Measurements from ENCODE around the gene ZBTB40.

ZBTB40 gene

DNA sequence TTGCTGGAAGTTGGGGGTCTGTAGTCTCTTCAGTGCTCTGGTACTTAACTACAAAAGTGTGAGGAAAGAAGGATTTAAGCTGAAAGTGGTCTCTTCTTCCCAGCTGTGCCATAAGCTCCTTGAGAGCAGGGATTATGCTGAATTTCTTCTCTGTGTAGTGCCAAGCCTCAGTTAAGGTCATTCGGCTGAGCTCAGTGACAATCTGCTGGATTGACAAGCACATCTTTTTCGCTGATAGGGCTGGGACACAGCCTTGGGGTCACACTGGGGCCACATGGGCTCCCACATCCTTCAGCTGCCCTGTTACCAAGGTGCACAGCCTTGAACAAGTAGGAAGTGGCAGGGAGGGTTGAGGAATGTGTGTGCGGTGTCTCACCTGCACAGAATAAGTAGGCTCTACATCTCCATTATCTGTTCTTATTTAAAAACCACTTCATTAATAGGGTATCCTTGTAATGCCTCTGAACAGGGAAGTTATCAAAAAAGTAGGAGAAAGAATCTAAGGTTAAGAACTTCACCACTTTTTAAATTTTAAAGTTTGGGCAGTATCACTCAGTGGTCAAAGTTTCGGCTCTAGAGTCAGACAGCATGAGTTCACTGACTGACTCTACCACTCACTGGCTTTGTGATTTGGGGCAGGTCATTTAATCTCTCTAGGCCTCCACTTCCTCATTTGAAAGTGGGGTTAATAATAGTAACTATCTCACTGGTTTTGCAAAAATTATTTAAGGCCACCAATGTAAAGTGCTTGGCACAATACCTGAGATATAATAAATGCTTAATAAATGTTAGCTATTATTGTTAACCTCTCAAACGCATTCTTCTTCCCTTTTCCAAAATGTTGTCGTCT is 10.3 kb downstream of the ZBTB40 start:
- in situ Hi-C loops (cut with MboI; ENCODE audit: low sequenced_read_pairs): no loop called here

DNA sequence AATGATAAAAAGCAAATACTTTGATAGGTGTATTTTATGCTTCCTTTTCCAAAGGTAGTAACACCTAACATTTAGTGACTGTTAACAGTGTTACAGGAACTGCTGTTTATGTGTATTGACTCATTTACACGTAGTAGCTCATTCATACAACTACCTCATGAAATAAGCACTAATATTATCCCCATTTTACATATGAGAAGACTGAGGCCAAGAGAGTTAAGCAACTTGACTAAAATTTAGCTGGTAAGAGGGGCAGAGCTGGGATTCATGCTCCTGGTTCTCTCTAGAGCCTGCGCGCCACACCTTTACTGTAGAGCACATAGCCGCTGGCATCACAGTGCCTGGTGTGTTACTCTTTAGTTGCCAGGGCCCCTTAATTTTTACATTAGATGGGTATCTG is 11.3 kb downstream of the ZBTB40 start:
- in situ Hi-C loops (cut with MboI; ENCODE audit: low sequenced_read_pairs): no loop called here

DNA sequence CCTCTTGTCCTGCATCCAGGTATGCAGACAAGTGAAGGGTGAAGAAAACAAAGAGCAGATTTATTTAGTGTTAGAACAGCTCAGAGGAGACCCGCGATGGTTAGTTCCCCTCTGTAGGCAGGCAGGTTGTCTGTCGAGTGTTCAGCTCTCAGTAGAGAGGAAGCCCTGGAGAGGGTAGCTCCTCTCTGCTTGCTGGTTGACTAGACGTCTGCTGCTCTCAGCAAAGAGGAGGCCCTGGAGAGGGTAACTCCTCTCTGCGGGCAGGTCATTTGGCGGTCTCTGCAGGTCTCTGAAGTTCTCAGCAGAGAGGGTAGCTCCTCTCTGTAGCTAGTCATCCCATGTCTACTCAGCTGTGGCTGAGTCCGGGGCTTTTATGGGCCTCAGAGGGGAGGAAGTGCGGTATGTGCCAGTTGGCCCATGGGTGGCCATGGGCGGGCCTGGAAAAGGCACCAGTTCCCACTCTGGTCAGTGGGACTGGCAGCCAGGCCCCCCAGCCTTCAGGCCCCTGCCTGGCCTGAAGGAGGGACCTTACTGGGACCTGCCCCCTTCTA is 13.4 kb downstream of the ZBTB40 start:
- in situ Hi-C loops (cut with MboI; ENCODE audit: low sequenced_read_pairs): no loop called here

DNA sequence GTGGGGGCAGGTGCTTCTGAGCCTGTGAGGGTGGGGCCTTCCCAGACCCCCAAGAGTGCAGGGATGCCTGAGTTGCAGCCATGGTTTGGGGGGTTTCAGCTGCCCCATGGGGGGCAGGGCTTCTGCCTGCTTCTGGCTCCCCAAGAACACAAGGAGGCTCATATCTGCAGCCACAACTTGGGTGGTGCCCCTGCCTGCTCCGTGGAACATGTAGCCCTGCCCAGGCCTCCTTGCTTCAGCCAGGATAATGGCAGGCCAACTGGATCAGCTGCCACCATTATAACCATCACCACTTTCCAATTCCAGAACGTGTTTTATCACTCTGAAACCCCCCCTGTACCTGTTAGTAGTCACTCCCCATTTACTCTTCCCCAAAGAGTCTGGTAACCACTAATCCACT is 14.0 kb downstream of the ZBTB40 start:
- in situ Hi-C loops (cut with MboI; ENCODE audit: low sequenced_read_pairs): no loop called here

DNA sequence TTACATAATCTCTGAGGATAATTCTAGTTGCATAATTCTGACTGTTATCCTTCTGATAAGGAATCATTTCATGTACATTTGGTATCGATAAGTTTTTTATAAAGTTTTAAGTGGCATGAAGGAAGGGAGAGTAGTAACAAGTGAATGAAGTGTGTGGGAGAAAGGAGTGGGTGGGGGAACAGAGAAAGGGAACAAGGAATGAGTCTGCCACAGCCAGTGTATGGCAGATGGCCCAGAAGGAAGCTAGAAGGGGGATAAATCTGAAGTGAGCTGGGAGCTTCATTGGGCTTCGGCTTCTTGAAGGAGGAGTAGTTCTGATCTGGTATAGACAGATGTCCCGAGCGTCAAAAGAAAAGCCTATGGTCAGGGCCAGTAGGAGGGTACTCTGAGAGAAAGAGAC is 18.6 kb downstream of the ZBTB40 start:
- in situ Hi-C loops (cut with MboI; ENCODE audit: low sequenced_read_pairs): no loop called here

DNA sequence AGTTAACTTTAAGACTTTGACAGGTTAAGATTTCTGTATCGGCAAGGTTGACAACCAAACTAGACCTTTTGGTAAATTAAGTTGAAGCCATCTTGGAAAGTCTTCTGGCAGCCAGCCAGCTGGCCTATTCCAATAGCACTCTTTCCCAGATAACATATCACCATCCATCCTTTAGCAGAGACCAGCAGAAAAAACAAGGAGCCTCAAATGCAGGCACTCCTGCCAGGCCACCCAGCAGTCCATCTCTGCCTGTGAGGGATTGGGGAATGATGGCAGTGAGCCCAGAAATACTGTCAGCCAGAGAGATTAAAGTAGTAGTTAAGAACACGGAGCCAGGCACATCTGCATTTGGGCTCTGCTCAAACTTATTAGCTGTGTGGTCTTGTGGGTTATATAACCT is 19.4 kb downstream of the ZBTB40 start:
- in situ Hi-C loops (cut with MboI; ENCODE audit: low sequenced_read_pairs): no loop called here

DNA sequence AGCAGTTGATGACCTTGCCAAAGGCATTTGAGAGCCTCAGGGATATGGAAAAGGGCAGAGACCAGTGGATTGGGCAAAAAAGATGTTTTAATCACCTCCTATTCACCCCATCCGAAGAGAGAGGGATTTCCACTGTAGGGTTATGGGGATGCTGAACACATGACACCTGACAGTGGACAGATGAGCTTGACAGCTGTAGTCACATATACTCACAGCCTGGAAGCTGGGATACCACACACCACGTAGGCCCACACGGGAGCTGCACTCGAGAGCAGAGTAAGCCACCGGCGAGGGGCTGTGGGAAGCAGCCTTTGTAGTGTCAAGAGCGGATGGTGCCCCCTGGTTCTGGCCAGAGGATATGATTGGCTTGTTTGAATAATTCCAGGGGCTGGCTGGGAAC is 20.0 kb downstream of the ZBTB40 start:
- in situ Hi-C loops (cut with MboI; ENCODE audit: low sequenced_read_pairs): no loop called here

DNA sequence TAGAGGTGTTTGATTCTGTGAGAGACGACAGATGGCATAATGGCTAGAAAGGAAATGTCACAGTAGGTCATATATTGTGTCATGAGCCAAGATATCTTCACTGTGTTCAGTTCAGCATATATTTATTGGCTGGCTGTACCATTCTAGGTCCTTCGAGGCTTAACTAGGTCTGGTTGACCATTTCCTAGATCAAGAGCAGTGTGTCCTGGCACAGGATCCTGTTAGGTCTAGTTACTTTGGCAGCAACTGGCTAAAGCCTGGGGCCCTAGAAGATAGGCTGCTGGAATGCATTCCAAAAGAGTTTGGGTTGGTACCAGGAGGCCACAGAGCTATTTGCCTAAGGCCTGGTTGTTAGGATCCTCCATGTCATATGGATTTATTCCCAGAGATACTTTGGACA is 20.9 kb downstream of the ZBTB40 start:
- in situ Hi-C loops (cut with MboI; ENCODE audit: low sequenced_read_pairs): no loop called here

DNA sequence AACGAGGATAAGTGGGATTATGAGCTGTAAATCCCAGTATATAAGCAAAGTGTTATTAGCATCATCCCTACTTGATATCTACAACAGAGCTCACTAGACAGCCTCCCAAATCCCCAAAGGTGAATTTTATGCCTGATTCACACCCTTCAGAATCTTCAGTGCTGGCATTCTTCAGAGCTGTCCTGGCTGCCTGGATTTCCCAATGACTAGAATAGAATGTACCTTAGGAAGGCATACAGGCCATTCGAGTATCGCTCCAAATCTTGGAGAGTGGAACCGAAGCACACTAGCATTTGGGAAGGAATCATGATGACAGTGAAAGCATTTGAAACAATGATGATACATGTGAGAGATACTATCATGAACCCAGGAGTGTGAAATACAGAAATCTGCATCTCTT is 22.3 kb downstream of the ZBTB40 start:
- in situ Hi-C loops (cut with MboI; ENCODE audit: low sequenced_read_pairs): no loop called here

DNA sequence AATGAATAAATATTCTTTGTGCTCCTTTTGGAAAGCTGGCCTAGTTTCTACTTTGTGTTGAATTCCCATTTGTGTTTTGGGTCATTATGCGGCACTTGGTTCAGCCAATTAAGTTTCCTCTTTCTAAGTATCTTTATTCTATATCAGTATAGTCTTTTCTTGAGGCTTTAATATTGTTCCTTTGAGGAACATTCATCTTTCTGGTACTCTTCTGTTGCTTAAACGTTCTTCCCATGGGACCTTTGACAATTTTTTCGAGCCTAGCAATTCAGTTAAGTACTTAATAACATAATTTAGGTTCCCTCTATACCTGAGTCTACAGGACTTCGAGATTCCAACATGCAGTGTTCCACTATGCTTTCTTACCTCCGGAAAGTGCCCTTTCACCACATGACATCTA is 24.9 kb downstream of the ZBTB40 start:
- in situ Hi-C loops (cut with MboI; ENCODE audit: low sequenced_read_pairs): no loop called here

DNA sequence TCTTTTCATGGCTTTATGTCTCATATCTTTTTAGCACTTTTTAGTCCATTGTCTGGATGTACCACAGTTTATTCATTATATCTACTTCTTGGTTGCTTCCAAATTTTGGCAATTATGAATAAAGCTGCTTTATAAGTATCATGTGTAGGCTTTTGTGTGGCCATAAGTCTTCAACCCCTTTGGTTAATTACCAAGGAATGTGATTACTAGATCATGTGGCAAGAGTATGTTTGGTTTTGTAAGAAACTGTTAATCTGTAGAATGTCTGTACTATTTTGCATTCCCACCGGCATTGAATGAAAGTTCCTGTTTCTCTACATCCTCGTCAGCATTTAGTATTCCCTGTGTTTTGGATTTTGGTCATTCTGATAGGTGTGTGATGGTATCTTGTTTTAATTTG is 31.5 kb downstream of the ZBTB40 start:
- in situ Hi-C loops (cut with MboI; ENCODE audit: low sequenced_read_pairs): no loop called here

DNA sequence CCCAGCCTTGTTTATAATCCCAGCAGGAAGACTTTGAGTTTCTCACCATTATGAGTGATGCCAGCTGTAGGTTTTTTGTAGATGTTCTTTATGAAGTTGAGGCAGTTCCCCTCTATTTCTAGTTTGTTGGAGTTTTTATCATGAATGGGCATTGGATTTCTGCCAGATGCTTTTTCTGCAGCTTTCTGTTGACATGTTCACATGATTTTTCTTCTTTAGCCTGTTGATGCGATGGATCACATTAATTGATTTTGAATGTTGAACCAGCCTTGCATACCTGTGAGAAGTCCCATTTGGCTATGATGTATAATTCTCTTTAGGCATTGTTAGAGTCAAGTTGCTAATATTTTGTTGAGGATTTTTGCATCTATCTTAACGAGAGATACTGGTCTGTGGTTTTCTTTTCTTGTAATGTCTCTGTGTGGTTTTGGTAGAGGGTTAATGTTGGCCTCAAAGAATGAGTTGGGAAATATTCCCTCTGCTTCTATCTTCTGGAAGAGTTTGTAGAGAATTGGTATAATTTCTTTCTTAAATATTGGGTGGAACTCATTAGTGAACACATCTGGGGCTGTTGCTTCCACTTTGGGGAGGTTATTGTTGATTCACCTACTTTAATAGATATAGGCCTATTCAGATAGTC is 33.2 kb downstream of the ZBTB40 start:
- in situ Hi-C loops (cut with MboI; ENCODE audit: low sequenced_read_pairs): no loop called here

DNA sequence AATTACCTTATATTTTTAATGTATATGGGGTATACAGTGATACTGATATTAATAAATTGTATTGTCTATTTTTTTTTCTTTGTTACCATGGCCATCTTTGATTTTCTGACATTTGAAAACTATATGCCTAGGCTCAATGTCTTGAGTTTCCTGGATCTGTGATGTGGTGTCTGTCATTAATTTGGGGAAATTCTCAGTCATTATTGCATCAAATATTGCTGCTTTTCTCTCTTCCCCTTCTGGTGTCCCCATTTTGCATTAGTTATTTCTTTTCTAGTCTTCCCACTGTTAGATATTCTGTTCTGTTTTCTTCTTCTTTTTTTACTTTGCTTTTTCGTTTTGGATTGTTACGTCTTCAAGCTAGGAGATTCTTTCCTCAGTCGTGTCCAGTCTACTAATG is 33.8 kb downstream of the ZBTB40 start:
- in situ Hi-C loops (cut with MboI; ENCODE audit: low sequenced_read_pairs): no loop called here

DNA sequence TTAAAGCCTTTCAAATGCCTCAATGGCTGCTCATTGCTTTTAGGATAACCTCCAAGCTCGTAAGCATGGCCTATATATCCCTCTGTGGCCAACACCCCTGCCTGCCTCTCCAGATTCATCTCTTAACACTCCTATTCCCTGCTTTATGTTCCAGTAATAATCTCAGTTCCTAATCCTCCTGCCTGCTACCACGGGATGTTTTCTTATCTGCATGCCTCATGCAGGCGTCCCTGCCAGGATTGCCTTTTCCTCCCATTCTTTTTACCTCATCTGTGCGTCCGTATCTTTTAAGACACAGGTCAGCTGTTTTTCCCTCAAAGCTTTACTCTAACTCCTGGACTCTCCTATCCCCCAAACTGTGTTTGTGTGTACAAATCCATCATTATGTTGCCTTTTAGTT is 36.1 kb downstream of the ZBTB40 start:
- in situ Hi-C loops (cut with MboI; ENCODE audit: low sequenced_read_pairs): no loop called here

DNA sequence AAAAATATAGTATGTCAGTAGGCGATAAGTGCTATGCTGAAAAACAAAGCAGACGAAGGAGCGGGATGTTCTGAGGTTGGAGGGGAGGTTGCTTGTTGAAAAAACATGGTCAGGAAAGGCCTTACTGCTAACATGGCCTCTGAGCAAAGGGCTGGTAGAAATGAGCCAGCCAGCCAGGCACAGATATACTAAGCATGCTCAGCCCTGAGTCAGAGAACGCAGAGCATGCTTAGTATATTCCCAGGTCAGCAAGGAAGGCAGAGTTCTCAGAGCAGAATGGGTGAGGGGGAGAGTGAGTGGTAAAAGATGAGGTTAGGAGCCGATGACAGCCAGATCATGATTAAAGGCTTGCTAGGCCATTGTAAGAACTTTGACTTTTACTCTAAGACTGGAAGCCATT is 36.7 kb downstream of the ZBTB40 start:
- in situ Hi-C loops (cut with MboI; ENCODE audit: low sequenced_read_pairs): no loop called here

DNA sequence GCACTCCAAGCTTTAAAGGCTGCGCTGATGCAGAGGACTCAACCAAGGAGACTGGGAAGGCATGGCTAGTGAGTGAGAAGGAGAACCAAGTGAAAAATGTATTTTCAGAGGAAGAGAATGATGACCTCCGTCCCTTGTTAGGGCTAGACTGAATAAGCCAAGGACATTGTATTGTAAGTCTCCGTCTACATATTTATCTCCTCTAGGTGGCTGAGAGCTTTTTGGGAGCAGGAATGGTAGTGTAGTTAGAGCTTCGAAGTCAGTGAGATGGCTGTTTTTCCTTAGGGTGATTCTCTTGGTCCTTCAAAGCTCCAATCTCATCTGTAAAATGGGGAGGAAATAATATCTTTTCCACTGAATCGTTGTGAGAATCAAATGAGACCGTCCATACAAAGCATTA is 37.6 kb downstream of the ZBTB40 start:
- in situ Hi-C loops (cut with MboI; ENCODE audit: low sequenced_read_pairs): no loop called here

DNA sequence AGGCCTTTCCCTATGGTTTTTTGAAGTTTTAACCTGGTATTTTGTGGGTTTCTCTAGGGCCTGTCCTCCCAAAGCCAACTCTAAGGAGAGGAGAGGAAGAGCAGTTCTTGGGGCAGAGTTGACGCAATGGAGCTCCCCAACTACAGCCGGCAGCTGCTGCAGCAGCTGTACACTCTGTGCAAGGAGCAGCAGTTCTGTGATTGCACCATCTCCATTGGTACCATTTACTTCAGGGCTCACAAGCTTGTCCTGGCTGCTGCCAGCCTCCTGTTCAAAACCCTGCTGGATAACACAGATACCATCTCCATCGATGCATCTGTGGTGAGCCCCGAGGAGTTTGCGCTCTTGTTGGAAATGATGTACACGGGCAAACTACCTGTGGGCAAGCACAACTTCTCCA is 38.2 kb downstream of the ZBTB40 start:
- in situ Hi-C loops (cut with MboI; ENCODE audit: low sequenced_read_pairs): no loop called here

DNA sequence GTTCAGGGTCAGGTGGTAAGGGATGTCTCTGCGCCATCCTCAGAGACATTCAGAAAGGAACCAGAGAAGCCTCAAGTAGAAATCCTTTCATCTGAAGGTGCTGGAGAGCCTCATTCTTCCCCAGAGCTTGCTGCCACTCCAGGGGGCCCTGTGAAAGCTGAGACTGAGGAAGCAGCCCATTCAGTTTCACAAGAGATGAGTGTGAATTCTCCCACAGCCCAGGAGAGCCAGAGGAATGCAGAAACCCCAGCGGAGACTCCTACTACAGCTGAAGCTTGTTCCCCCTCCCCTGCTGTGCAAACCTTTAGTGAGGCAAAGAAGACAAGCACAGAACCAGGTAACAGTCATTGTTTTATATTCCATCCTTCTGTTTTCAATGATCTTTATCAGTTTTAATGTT is 38.7 kb downstream of the ZBTB40 start:
- in situ Hi-C loops (cut with MboI; ENCODE audit: low sequenced_read_pairs): no loop called here

DNA sequence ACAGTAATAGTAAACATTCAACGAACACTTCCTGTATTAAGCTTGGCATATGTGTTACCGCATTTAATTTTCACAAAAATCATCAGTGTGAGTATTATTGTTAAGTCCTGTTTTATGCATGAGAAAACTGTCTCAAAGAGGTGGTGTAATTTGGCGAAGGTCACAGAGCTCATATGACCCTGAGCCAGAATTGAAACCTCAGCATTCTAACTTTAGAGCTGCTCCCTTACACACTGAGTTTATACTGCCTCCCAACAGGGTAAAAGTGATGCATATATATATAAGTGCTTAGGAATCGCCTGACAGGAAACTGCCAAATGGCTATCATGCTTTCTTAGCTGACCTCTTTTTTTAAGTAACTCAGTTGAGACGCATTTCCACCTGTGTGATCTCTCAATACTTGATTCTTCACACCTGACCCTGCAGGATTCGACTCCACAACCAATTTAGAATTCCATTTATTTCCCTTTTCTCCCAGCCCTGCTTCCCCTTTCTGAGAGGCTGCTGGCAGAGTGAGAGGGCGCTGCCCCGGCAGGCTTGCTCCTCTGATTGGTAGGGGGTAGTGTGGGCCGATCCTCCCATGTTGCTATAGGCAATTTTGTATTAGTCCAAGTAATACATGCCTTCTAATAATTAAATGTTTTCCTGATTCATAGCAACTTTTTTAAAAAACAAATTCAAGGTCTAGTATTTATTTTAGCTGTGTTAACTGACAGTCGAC is 40.5 kb downstream of the ZBTB40 start:
- in situ Hi-C loops (cut with MboI; ENCODE audit: low sequenced_read_pairs): no loop called here

DNA sequence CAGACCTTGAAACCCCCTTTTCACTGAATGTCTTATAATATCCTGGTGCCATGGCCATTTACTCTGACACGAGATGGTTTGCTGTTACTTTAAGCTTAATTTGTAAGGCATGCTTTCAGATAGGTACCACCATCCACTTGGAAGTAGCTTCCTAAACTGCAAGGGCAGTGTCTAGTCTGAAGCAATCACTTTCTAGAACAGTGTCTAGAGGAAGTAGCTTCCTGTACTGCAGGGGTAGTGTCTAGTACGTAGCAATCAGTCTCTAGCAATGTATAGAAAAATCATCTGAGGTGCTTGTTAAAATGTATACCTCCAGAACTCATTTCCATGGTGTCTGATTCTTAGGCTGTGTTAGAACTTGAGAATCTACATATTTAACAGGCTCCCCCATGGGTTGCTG is 42.5 kb downstream of the ZBTB40 start:
- in situ Hi-C loops (cut with MboI; ENCODE audit: low sequenced_read_pairs): no loop called here

DNA sequence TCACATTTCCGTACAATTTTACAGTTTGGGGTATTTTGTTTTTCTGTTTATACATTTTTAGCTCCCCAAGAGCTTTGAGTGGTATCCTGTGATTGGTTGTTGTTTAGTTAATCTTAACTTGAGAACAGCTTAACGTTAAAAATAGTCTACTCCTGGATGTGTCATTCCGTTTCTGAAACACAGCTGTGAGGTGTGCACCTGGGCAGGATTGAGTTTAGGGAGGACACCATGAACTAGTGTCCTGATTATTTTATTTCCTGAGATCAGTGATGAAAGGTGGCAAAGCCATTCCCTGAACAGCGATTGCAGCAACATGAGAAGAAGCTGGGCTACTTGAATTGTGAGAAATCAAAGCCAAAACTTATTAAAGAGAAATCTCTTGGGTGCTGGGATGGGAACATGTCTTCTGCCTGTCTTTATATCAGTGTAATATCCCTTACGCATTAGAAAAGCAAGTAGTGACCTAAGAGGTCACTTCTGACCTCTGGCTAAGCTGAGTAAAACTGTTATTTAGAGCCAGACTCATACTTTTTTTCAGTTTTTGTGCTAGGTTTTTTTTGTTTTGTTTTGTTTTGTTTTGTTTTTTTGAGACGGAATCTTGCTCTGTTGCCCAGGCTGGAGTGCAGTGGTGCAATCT is 43.4 kb downstream of the ZBTB40 start:
- in situ Hi-C loops (cut with MboI; ENCODE audit: low sequenced_read_pairs): no loop called here

Data from HL-60/S4 (cell line).